Muscle layer of duodenum (tissue), 2 donors: ENCODE data around the gene FSD2.

Source experiments
- H3K27ac ChIP-seq: one replicate; pipeline ENCODE4 v1.7.0; 2013; ENCODE audit warnings: mild to moderate bottlenecking, low read length
- H3K27me3 ChIP-seq: one replicate; pipeline ENCODE4 v1.7.0; 2013; ENCODE audit warnings: low read depth, mild to moderate bottlenecking, control low read depth, low read length
- H3K36me3 ChIP-seq, 2 donors: one replicate each; pipeline ENCODE4 v1.7.0; 2013; ENCODE audit warnings: low read length in 2 of 2, control low read depth in 1 of 2, mild to moderate bottlenecking in 1 of 2; ENCODE audit not compliant: insufficient read depth in 2 of 2, control insufficient read depth in 1 of 2
- H3K4me1 ChIP-seq, 2 donors: one replicate each; pipeline ENCODE4 v1.7.0; 2013; ENCODE audit warnings: low read length in 2 of 2, mild to moderate bottlenecking in 2 of 2, control low read depth in 1 of 2, moderate library complexity in 1 of 2; ENCODE audit not compliant: insufficient read depth in 2 of 2, control insufficient read depth in 1 of 2
- H3K4me3 ChIP-seq, 2 donors: one replicate each; pipeline ENCODE4 v1.7.0; 2013; ENCODE audit warnings: low read length in 2 of 2, low read depth in 1 of 2, mild to moderate bottlenecking in 1 of 2
- H3K9me3 ChIP-seq, 2 donors: one replicate each; pipeline ENCODE4 v1.7.0; 2013; ENCODE audit warnings: low read length in 2 of 2, control low read depth in 1 of 2, mild to moderate bottlenecking in 1 of 2; ENCODE audit not compliant: control insufficient read depth in 1 of 2
- donor health status: healthy.

FSD2 gene

GRCh38 chr15:82845686-82846085, 39.8 kb upstream of the FSD2 start:
- Histone ChIP-seq H3K4me1 (peaks cover 4 to 10% of the 10 kb centered on the region in 2 donors), H3K36me3 (peaks cover 0 to 5% of the 10 kb centered on the region in 2 donors), H3K27ac (no peak overlapping the region), H3K27me3 (no peaks in the 10 kb centered on the region), H3K9me3 (no peaks in the 10 kb centered on the region), H3K4me3 (no peak overlapping the region)

GRCh38 chr15:82843566-82843965, 37.7 kb upstream of the FSD2 start:
- Histone ChIP-seq H3K4me1 (no peaks in the 10 kb centered on the region), H3K4me3 (no peak overlapping the region), H3K27me3 (no peaks in the 10 kb centered on the region), H3K9me3 (no peaks in the 10 kb centered on the region), H3K27ac (no peak overlapping the region), H3K36me3 (peaks cover 0 to 5% of the 10 kb centered on the region in 2 donors)

- H3K36me3 ChIP-seq, result peaks cover 21 to 32% of the 10 kb centered on the region in 2 donors
Measured at GRCh38 chr15:82840166-82840565, 34.3 kb upstream of the FSD2 start.

GRCh38 chr15:82839136-82839535, 33.3 kb upstream of the FSD2 start:
- Histone ChIP-seq H3K9me3 (no peaks in the 10 kb centered on the region), H3K27me3 (no peaks in the 10 kb centered on the region), H3K36me3 (peaks cover 30 to 39% of the 10 kb centered on the region in 2 donors), H3K27ac (no peak overlapping the region), H3K4me1 (no peaks in the 10 kb centered on the region), H3K4me3 (no peak overlapping the region)

More at GRCh38 chr15:82840166-82840565, 34.3 kb upstream of the FSD2 start:
- Histone ChIP-seq H3K27me3 (no peaks in the 10 kb centered on the region), H3K9me3 (no peaks in the 10 kb centered on the region), H3K4me3 (no peak overlapping the region), H3K27ac (no peak overlapping the region), H3K4me1 (no peaks in the 10 kb centered on the region)

GRCh38 chr15:82838096-82838735, 32.3 kb upstream of the FSD2 start:
- Histone ChIP-seq H3K36me3 (peaks cover 30 to 40% of the 10 kb centered on the region in 2 donors), H3K4me1 (no peaks in the 10 kb centered on the region), H3K9me3 (no peaks in the 10 kb centered on the region), H3K27me3 (no peaks in the 10 kb centered on the region), H3K27ac (no peak overlapping the region), H3K4me3 (no peak overlapping the region)

- H3K36me3 ChIP-seq, result peaks cover 56 to 65% of the 10 kb centered on the region in 2 donors
- H3K27ac ChIP-seq, result no peak overlapping the region
- H3K4me1 ChIP-seq, result no peaks in the 10 kb centered on the region
- H3K9me3 ChIP-seq, result no peaks in the 10 kb centered on the region
- H3K27me3 ChIP-seq, result no peaks in the 10 kb centered on the region
- no peak overlapping the region for H3K4me3 ChIP-seq
Measured at GRCh38 chr15:82835391-82835917, 29.6 kb upstream of the FSD2 start.

- Histone ChIP-seq H3K27ac (no peak overlapping the region), H3K9me3 (no peaks in the 10 kb centered on the region), H3K27me3 (no peaks in the 10 kb centered on the region), H3K4me1 (no peaks in the 10 kb centered on the region), H3K36me3 (peaks cover 71 to 81% of the 10 kb centered on the region in 2 donors), H3K4me3 (no peak overlapping the region)
Measured at GRCh38 chr15:82833362-82833682, 27.5 kb upstream of the FSD2 start.

- Histone ChIP-seq H3K4me3 (no peak overlapping the region), H3K27me3 (no peaks in the 10 kb centered on the region), H3K9me3 (no peaks in the 10 kb centered on the region), H3K27ac (peak overlapping the region; percentile 43), H3K36me3 (peaks cover 74 to 85% of the 10 kb centered on the region in 2 donors), H3K4me1 (no peaks in the 10 kb centered on the region)
Measured at GRCh38 chr15:82832601-82833361, 26.9 kb upstream of the FSD2 start.

GRCh38 chr15:82831894-82832600, 26.2 kb upstream of the FSD2 start:
- Histone ChIP-seq H3K4me1 (no peaks in the 10 kb centered on the region), H3K27me3 (no peaks in the 10 kb centered on the region), H3K9me3 (no peaks in the 10 kb centered on the region), H3K4me3 (no peak overlapping the region), H3K27ac (peak overlapping the region; percentile 8), H3K36me3 (peaks cover 69 to 84% of the 10 kb centered on the region in 2 donors)

GRCh38 chr15:82830427-82831173, 24.7 kb upstream of the FSD2 start:
- Histone ChIP-seq H3K9me3 (no peaks in the 10 kb centered on the region), H3K36me3 (peaks cover 74 to 83% of the 10 kb centered on the region in 2 donors), H3K4me1 (no peaks in the 10 kb centered on the region), H3K4me3 (no peak overlapping the region), H3K27ac (no peak overlapping the region), H3K27me3 (no peaks in the 10 kb centered on the region)

GRCh38 chr15:82829234-82829633, 23.4 kb upstream of the FSD2 start:
- no peak overlapping the region for H3K27ac ChIP-seq
- H3K9me3 ChIP-seq, result no peaks in the 10 kb centered on the region
- H3K4me3 ChIP-seq, result no peak overlapping the region
- no peaks in the 10 kb centered on the region for H3K27me3 ChIP-seq
- H3K4me1 ChIP-seq, result no peaks in the 10 kb centered on the region
- H3K36me3 ChIP-seq, result peaks cover 62 to 76% of the 10 kb centered on the region in 2 donors
